Measurements from ENCODE around the gene ADAMTS17. TPM values are rescaled to one million over a fixed set of nuclear protein-coding genes. Genes with fewer than 3 reads are reported as not detected.

Gene ADAMTS17, protein sequence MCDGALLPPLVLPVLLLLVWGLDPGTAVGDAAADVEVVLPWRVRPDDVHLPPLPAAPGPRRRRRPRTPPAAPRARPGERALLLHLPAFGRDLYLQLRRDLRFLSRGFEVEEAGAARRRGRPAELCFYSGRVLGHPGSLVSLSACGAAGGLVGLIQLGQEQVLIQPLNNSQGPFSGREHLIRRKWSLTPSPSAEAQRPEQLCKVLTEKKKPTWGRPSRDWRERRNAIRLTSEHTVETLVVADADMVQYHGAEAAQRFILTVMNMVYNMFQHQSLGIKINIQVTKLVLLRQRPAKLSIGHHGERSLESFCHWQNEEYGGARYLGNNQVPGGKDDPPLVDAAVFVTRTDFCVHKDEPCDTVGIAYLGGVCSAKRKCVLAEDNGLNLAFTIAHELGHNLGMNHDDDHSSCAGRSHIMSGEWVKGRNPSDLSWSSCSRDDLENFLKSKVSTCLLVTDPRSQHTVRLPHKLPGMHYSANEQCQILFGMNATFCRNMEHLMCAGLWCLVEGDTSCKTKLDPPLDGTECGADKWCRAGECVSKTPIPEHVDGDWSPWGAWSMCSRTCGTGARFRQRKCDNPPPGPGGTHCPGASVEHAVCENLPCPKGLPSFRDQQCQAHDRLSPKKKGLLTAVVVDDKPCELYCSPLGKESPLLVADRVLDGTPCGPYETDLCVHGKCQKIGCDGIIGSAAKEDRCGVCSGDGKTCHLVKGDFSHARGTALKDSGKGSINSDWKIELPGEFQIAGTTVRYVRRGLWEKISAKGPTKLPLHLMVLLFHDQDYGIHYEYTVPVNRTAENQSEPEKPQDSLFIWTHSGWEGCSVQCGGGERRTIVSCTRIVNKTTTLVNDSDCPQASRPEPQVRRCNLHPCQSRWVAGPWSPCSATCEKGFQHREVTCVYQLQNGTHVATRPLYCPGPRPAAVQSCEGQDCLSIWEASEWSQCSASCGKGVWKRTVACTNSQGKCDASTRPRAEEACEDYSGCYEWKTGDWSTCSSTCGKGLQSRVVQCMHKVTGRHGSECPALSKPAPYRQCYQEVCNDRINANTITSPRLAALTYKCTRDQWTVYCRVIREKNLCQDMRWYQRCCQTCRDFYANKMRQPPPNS
- polyA plus RNA-seq, result 1 to 10 TPM in 1 of 3 donors, under 1 TPM in 2; 0.11 to 2.6 (median 0.76) TPM

DNA sequence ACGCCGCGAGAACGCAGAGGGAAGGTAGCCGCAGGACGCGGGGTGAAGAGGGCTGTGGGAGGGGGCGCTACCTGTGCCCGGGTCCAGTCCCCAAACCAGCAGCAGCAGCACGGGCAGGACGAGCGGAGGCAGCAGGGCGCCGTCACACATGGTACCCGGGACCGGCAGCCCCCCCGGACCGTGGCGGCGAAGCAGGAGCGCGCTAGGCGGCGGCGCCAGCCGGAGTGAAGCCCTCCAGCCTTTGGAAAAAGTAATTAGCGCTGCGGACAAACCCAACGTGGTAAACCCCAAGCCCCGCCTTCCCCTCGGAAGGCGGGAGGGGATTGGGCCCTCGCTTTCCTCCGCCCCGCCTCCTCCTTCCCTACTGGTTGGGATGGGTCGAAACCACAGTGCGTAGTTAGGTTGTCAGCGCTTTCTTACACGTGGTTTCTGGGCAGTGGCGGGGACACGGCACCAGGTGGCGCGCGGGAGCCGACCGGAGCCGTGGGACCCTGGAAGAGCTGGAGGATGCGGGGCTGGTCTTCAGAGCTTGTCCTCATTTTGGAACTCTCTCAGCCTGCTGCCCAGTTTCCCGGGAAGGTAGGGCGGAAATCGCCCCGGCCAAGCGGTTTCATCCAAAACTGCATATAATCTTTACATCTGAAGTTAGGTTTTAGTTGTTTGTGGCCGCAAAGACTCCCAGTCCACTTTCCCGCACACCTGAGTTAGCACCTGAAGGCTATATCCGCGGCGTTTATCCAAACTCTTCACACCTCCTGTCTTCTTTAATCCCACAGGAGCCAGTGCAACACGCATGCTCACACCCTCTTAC lies at the start of gene ADAMTS17:
Gene ADAMTS17 (minus strand): TSS at position 226 of the 811 bp plus-strand sequence. CDS start 76 bp downstream, at position 150.
- H3K27ac ChIP-seq (ENCODE audit: low read depth, low read length), result no peak within 1 kb of the TSS
- WGBS, 3 donors, result 2 to 3% (median 2%) methylated on average over 50 to 59 of the region's 59 CpGs

DNA sequence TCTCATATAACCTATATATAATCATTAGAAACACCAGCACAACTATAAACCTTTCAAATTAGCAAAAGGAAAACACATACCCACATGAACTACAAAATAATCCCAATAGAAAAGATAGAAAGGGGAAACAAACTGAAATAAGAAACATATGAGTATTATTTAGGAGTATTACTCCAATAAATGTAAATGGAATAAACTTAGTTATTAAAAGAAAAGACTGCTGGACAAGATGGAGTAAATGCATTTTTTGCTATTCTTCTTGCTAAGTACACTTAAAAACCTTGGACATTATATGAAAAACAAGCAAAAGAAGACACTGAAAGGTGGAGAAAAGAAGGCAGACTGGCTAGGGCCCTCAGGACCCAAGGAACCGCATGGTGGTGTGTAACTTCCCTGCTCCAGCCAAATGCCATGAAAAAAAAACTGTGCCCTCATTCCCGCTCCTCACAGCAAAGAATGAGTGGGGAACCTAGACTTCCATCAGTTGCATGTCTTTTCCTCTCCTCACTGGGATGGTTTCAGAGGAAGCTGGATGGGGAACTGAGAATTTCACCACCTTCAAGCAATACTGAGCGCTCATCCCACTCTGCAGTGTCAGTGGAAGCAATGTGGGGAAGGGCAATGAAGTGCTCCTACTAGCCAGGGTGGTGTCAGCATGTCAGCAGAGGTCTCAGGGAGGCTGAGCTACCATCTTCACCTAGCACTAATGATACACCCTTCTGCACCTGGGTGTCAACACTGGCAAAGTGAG lies 43.7 kb upstream of the ADAMTS17 start:
- 81 to 88% (median 84%) methylated on average over 3 of the region's 3 CpGs for WGBS, 3 donors
- H3K27ac ChIP-seq (ENCODE audit: low read depth, low read length), result no peak overlapping the region

DNA sequence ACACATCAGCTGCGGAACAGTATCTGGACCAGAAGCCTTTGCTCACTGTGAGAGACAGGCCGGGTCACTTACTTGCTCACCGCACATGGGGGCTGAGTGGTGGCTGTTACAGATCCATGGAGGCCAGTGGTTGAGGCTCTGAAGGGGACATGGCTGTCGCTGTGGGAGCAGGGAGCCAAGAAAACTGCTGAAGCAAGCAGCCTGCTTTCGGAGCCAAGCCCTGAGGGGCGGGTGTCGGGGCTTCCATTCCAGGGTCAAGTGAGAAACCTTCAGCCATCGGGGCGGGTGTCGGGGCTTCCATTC lies 42.3 kb upstream of the ADAMTS17 start:
- WGBS, 3 donors, result 73 to 85% (median 82%) methylated on average over 10 of the region's 10 CpGs
- H3K27ac ChIP-seq (ENCODE audit: low read depth, low read length), result no peak overlapping the region

DNA sequence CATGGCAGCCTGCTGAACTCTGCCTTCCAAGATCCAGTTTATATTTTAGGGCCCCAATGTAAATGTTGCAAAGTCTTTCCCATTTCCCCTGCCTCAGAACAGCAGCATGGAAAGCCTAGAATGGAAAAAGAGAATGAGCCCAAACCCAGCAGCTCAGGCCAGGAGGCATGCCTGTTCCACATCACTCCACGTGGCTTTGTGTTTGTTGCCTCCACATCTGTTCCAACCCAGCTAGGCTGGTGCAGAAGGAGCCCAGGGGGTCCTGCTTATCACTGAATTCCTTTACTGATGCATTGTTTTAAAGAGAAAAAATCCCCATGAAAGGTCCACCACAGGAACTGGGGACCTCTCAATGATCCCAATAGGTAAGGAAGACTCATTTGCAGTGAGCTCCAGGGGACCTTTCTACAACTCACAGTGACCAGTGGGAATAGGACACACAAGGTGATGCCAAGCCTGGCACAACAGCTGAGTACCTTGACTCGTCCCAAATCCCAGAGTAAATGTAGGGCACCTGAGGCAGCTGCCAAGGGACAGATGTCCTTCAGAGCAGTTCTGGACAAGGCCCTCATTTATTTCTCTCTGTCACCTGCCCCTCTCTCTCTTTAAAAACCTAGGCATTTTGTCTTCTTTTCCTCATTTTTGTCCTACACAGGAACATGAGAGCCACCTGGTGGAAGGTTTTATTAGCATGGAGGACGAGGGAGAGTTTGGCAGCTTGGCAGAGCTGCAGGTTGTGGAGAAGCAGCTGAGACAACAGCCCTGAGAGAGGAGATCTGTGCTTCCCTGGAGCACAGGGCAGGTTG lies 41.7 kb upstream of the ADAMTS17 start:
- WGBS, 3 donors, result 18 to 36% (median 34%) methylated on average over 3 of the region's 3 CpGs
- H3K27ac ChIP-seq (ENCODE audit: low read depth, low read length), result no peak overlapping the region

DNA sequence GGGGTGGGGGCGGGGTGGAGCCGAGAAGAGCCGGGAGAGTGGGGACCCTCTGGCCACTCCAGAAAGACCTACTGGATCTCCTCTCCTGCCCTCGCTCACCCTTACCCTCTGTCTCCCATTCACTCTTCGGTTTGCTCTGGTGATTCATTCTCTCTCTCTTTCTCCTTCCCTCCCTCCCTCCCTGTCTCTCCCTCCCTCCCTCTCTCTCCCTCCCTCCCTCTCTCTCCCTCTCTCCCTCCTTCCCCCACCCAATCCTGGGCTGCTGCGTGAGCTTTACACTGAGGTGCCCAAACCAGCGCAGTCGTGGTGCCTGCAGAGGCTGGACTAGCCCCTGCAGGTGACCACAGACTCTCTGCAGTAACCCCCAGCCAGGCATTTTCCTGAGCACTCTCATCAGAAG lies 32.2 kb upstream of the ADAMTS17 start:
- 21 to 31% (median 23%) methylated on average over 5 to 8 of the region's 8 CpGs for WGBS, 3 donors
- no peak overlapping the region for H3K27ac ChIP-seq (ENCODE audit: low read depth, low read length)

DNA sequence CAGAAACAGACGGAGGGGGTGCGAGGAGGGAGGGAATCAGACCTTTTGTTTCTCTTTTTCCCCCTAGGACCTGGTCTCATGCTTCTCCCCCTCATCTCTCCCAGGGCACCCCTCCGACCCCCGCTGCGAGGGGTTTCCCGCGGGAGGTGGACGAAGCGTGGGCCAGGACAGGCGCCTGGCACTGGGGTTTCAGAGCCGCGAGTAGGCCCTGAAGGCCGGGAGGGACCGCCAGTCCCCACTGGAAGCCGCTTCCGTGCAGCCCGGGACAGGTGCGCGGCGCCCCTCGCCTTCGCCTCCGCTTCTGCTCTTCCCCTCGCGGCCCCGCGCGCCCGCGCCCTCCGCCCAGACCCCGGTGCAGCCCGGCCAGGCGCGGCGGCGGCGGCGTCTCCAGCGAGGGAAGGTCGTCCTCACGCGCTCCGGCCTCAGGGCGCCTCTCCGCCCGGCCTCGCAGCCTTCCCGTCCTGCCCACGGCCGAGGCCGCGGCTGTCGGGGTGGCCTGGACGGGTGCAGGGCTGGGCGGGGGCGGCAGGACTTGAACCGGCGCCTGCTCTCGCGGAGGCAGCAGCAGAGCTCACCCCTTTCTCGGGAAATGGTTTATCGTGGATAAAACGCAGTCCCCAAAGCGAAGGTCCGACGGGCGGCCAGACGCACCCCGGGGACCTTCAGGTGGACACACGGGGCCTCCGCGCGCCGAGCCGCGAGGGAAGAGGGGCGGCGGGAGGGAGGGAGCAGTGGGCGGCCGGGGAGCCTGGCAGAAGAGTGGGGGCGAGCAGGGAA lies 31.5 kb upstream of the ADAMTS17 start:
- WGBS, 3 donors, result 2 to 4% (median 3%) methylated on average over 48 to 78 of the region's 82 CpGs
- no peak overlapping the region for H3K27ac ChIP-seq (ENCODE audit: low read depth, low read length)

DNA sequence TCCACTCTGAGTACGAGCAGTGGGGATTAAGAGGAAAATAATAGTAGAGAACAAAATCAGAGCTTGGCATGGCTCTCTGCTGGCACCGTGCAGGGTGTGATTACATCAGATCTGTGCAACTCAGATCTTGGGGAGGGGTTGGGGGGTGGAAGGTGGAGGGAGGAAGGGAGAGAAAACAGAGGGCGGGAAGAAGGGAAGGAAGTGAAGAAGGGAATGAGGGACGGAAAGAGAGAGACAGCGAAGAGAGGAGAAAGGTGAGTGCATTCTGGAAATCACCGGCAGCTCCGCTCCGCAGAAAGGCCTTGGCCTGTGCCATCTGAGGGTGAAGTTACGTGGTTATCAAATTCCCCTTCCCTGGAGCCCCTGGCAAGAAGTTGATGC lies 31.0 kb upstream of the ADAMTS17 start:
- H3K27ac ChIP-seq (ENCODE audit: low read depth, low read length), result no peak overlapping the region
- WGBS, 3 donors, result 12 to 20% (median 17%) methylated on average over 9 of the region's 9 CpGs

DNA sequence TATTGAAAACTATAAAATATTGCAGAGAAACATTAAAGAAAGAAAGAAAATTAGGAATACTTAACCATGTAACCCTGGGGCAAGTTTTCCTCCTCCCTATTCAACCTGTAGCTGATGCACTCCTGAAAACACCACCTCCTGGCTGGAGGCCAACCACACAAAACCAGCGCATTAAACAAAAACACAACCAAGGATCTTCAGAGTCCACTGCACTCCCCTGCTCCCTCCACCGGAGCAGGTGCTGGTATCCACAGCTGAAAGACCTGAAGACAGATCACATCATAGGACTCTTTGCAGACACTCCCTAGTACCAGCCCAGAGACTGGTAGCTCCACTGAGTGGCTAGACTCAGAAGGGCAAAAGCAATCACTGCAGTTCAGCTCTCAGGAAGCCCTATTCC lies 13.6 kb upstream of the ADAMTS17 start:
- H3K27ac ChIP-seq (ENCODE audit: low read depth, low read length), result no peak overlapping the region
- WGBS, 3 donors, result 53 to 77% (median 67%) methylated on average over 2 of the region's 2 CpGs

DNA sequence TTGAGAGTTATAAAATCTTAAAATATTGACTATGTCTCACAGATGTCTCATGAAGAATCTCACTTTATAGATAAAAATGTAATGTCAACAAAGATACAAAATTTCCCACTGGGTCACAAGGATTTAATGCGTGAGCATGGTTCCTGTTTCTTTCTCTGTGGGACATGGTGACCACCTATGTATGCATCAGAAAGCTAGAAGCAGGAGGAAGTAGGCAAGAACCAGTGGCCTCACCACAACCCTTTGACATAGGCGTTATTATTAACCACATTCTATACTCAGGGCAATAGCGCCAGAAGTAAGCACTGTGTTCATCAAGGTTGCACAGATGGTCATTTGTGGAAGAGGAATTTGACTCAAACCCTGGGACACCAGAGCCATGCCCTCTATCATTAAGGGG lies 11.7 kb upstream of the ADAMTS17 start:
- no peak overlapping the region for H3K27ac ChIP-seq (ENCODE audit: low read depth, low read length)
- 63 to 85% (median 70%) methylated on average over 3 of the region's 3 CpGs for WGBS, 3 donors

DNA sequence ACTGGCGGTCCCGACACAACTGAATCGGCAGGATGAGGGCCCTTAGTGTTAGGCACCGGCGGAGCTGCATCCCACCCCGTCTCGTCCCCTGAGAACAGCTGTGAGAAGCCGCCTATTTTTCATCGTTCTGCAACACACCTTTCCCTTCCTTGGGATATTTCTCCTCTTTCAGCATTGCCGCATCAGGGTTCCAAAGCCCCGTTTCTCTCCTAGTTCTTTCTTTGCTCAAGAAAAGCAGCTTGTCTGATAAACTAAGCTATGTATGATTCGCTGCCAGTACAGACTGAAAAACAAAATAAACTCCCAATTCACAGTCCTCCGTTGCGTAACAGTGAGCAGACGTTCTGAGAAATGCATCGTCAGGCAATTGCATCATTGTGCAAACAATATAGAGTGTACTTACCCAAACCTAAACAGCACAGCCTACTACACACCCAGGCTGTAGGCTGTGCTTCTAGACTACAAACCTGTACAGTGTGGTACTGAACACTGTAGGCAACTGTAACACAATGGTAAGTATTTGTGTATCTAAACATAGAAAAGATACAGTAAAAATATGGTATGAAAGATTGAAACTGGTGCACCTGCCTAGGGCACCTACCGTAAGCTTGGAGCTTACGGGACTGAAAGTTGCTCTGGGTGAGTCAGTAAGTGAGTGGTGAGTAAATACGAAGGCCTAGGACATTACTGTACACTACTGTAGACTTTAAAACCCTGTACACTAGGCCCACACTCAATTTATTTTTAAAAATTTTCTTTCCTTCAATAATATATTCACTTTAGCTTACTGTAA lies 8.9 kb upstream of the ADAMTS17 start:
- 33 to 44% (median 34%) methylated on average over 19 of the region's 19 CpGs for WGBS, 3 donors
- no peak overlapping the region for H3K27ac ChIP-seq (ENCODE audit: low read depth, low read length)

DNA sequence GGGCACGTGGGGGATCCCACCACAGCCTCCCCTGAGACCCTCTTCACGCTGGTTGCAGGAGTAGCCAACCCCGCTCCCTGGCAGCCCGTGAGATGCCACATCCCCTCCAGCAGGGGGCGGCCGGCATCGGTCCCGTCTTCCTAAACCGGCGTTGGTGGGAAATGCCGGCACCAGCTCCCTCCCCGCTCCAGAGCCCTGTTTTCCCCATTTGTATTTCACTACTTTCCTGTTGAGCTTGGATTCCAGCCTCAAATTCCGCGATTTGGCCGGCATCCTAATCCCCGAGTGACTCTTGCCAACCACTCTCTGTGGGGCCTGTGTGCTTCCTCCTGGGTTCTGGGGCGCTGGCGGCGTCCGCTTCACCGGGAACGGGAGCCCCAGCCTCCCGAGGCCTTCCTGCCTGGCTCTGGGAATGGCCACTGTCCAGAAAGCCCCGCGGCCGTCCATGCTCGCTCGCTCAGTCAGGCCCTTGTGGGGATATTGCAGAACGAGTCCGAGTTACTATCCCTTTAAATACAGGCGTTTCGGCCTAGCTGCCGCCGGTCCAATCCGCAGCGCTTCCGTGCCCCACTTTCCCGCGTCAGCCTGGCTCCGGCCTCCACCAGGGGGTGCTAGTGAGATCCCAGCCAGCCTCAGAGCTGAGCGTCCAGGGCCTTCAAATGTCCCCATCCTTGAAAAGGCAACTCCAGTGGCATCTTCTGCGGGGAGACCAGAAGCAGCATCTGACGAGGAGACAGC lies 8.1 kb upstream of the ADAMTS17 start:
- peak overlapping the region; percentile 13 for H3K27ac ChIP-seq (ENCODE audit: low read depth, low read length)
- 0 to 1% (median 0%) methylated on average over 43 of the region's 43 CpGs for WGBS, 3 donors

DNA sequence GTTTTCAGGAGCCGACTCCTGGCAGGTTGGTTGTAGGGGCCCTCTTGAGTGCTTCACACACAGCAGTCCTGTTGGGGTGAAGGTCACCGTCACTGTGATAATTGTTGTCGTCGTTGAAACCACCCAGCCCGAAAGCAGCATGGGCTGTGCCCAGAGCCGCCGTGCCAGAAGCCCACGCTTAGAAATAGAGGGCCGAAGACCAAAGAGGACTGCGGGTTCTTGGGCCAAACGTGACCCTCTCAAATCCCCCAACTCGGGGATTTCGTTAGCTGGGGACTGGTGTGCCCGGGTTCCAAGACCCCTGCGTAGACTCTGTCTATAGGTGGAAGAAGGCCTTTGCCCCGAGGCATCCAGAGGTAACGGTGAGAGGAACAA lies 7.5 kb upstream of the ADAMTS17 start:
- peak overlapping the region; percentile 13 for H3K27ac ChIP-seq (ENCODE audit: low read depth, low read length)
- 49 to 60% (median 58%) methylated on average over 17 of the region's 17 CpGs for WGBS, 3 donors

DNA sequence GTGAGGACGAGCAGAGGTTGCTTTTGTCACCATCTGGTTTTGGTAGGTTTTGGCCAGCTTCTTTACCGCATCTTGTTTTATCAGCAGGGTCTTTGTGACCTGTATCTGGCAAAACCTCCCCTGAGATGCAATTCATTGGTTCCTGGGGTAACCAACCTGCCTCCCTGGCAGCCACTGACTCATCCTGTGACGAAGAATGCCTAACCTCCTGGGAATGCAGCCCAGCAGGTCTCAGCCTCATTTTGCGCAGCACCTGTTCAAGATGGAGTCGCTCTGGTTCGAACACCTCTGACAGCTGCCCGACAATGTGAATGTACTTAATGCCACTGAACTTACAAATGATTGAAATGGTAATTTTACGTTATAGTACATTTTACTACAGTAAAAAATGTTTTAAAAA lies 6.8 kb upstream of the ADAMTS17 start:
- WGBS, 3 donors, result 94 to 97% (median 95%) methylated on average over 8 of the region's 8 CpGs
- no peak overlapping the region for H3K27ac ChIP-seq (ENCODE audit: low read depth, low read length)

DNA sequence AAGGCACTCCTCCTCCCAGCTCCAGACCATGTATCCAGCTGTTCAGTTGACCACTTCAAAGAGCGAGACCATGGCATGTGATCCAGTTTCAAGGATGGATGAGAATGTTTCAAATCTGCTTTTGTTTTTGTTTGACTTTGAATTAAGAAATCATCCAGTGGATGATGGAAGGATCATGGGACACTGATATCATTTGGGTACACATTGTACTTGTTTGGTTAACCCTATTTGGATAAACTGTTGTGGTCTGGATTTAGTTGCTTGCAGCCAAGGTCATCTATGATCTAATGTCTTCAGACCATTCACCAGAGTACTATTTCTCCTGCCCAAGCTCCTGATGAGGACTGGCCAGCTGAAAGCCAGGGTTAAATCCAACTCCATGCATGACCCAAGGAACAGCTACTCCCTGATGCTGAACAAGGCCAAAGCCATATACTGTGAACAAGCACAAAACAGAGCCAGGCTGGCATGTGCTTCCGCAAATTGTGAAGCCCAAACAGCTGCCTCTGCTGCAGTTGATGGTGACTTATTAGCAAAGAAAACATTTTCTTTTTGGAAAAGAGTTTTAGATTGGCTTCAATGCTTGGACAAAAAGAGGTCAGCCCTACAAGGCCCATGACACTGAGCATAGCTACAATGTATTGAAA lies 5.2 kb upstream of the ADAMTS17 start:
- 94 to 100% (median 97%) methylated on average over 2 of the region's 2 CpGs for WGBS, 3 donors
- no peak overlapping the region for H3K27ac ChIP-seq (ENCODE audit: low read depth, low read length)

DNA sequence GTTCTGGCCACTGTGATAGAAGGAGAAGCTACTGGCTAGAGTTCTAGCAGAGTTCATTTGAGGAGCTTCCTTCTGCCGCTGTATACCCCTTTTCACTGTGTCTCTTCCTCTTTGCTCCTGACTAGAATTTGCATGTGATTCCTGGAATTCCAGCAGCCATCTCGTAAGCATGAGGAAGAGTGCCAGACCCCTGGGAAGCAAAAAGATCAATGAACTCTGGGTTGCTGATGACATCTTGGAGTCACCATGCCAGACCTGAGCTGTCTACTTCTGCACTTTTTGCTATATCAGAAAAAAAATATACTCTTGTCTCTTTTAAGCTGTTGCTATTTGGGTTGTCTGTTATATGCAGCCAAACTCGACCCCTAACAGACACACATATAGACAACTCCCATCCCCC lies 3.7 kb upstream of the ADAMTS17 start:
- 65 to 72% (median 67%) methylated on average over 3 of the region's 3 CpGs for WGBS, 3 donors
- no peak overlapping the region for H3K27ac ChIP-seq (ENCODE audit: low read depth, low read length)
